K562 (cell line): ENCODE data around the gene GCHFR. TPM values are rescaled to one million over a fixed set of nuclear protein-coding genes. Genes with fewer than 3 reads are reported as not detected.

ENCODE experiments used
- CREM ChIP-seq: IDR thresholded peaks from 2 replicates; pipeline ENCODE4 v1.6.1; 2014; ENCODE audit warnings: antibody characterized with exemption, low read depth
- CTBP1 ChIP-seq: fragments of 450-650 bp; IDR thresholded peaks from 2 replicates; pipeline ENCODE4 v1.6.1; 2016; ENCODE audit warnings: borderline replicate concordance
- EZH2 ChIP-seq: IDR thresholded peaks from 2 replicates; pipeline ENCODE4 v1.6.1; 2012; ENCODE audit warnings: low read depth, mild to moderate bottlenecking, inconsistent platforms, low read length, borderline replicate concordance
- GABPB1 ChIP-seq: sonication (generic); formaldehyde crosslinking; IDR thresholded peaks from 2 replicates; pipeline ENCODE4 v1.8.0; 2022; ENCODE audit warnings: mild to moderate bottlenecking, missing genetic modification reagents
- JUN ChIP-seq, 2 experiments: sonication (generic) in 1 of 2; formaldehyde crosslinking in 1 of 2; IDR thresholded peaks; 2 replicates each; pipeline versions ENCODE4 v1.6.1 to v1.8.0; 2012 to 2022; ENCODE audit warnings: borderline replicate concordance in 2 of 2, mild to moderate bottlenecking in 2 of 2, improper control_type of control experiment in 1 of 2, low read depth in 1 of 2, low read length in 1 of 2, missing genetic modification reagents in 1 of 2
- JUND ChIP-seq, 2 experiments: IDR thresholded peaks; 2 replicates in 1 of 2; 3 replicates in 1 of 2; pipeline ENCODE4 v1.6.1; 2011; ENCODE audit warnings: borderline replicate concordance in 2 of 2, low read depth in 2 of 2, low read length in 2 of 2, improper control_type of control experiment in 1 of 2, missing biosample characterization in 1 of 2, missing genetic modification characterization in 1 of 2, missing genetic modification reagents in 1 of 2
- KDM4B ChIP-seq, 2 experiments: fragments of 450-650 bp in 1 of 2; sonication (generic) in 1 of 2; IDR thresholded peaks; 2 replicates each; pipeline ENCODE4 v1.6.1; 2016 to 2017; ENCODE audit warnings: borderline replicate concordance in 2 of 2, antibody characterized with exemption in 1 of 2, low read depth in 1 of 2, mild to moderate bottlenecking in 1 of 2
- MECOM ChIP-seq: fragments of 250-450 bp; sonication (Bioruptor Pico); IDR thresholded peaks from 2 replicates; pipeline ENCODE4 v1.8.0; 2022; ENCODE audit warnings: inconsistent platforms
- MED1 ChIP-seq: sonication (generic); formaldehyde crosslinking; IDR thresholded peaks from 2 replicates; pipeline ENCODE4 v1.8.1; 2023; ENCODE audit warnings: missing genetic modification reagents, borderline replicate concordance
- MYNN ChIP-seq, 2 experiments: sonication (generic); formaldehyde crosslinking in 1 of 2; IDR thresholded peaks; 2 replicates each; pipeline versions ENCODE4 v1.5.0 to v1.6.1; 2016 to 2020; ENCODE audit warnings: antibody characterized with exemption in 1 of 2, missing genetic modification reagents in 1 of 2
- NCOA1 ChIP-seq: fragments of 450-650 bp; IDR thresholded peaks from 2 replicates; pipeline ENCODE4 v1.6.1; 2016; ENCODE audit warnings: low read depth
- PHB2 ChIP-seq: fragments of 450-650 bp; IDR thresholded peaks from 2 replicates; pipeline ENCODE4 v1.6.1; 2017; ENCODE audit warnings: low read depth
- POU5F1 ChIP-seq: fragments of 150-350 bp; IDR thresholded peaks from 2 replicates; pipeline ENCODE4 v1.6.1; 2014; ENCODE audit warnings: borderline replicate concordance, low read length, low read depth, mild to moderate bottlenecking; ENCODE audit not compliant: partially characterized antibody
- RBFOX2 ChIP-seq: fragments of 200-400 bp; formaldehyde crosslinking; IDR thresholded peaks from 2 replicates; pipeline ENCODE4 v1.6.1; 2017; ENCODE audit warnings: low read depth, mild to moderate bottlenecking, low read length, moderate library complexity
- SMC3 ChIP-seq: conservative IDR thresholded peaks from 2 replicates; pipeline ENCODE4 v1.6.1; 2011; ENCODE audit warnings: low read depth, low read length, improper control_type of control experiment; ENCODE audit not compliant: insufficient read depth
- STAG1 ChIP-seq: sonication (generic); formaldehyde crosslinking; IDR thresholded peaks from 2 replicates; pipeline ENCODE4 v1.5.0; 2020; ENCODE audit warnings: missing genetic modification reagents, borderline replicate concordance
- U2AF2 ChIP-seq: fragments of 200-400 bp; formaldehyde crosslinking; optimal IDR thresholded peaks from 2 replicates; pipeline ENCODE3; 2017; ENCODE audit warnings: low read depth, mild to moderate bottlenecking, low read length
- ZEB2 ChIP-seq: fragments of 450-650 bp; IDR thresholded peaks from 2 replicates; pipeline ENCODE4 v1.6.1; 2016
- ZNF23 ChIP-seq: fragments of 250-450 bp; sonication (Bioruptor Pico); IDR thresholded peaks from 2 replicates; pipeline ENCODE4 v1.4.0; 2020; ENCODE audit warnings: mild to moderate bottlenecking
- ZNF436 ChIP-seq: fragments of 250-450, 450-650 bp; sonication (Bioruptor Pico); formaldehyde crosslinking; IDR thresholded peaks from 2 replicates; pipeline ENCODE4 v1.7.0; 2020; ENCODE audit warnings: mild to moderate bottlenecking
- ZZZ3 ChIP-seq: fragments of 450-650 bp; IDR thresholded peaks from 2 replicates; pipeline ENCODE4 v1.6.1; 2016; ENCODE audit warnings: antibody characterized with exemption, mild to moderate bottlenecking, moderate library complexity
- polyA plus RNA-seq, 8 experiments: library from polyadenylated mRNA; depleted of rRNA in 4 of 8; stranded (reverse) in 5 of 8; unstranded in 3 of 8; fragments of >200 nt; fragmentation: Nextera tagmentation in 2 of 8; fragmentation: Illumina TruSeq in 1 of 8; extraction: Ambion mirVana in 2 of 8; extraction: Trizol in 1 of 8; gene quantifications; 2 replicates each; pipeline versions ENCODE4 v1.2.1 to v1.2.3, GENCODE V29; 2011 to 2014; ENCODE audit warnings: inconsistent platforms in 1 of 8, missing spikeins in 1 of 8
- total RNA-seq, 7 experiments: library from RNA; depleted of rRNA in 6 of 7; stranded (reverse); fragments of >200 nt in 6 of 7; fragmentation: Illumina TruSeq in 2 of 7; extraction: Trizol in 2 of 7; gene quantifications; 2 replicates each; pipeline versions ENCODE4 v1.2.1 to v1.2.3, GENCODE V29; 2011 to 2021; ENCODE audit warnings: low replicate concordance in 1 of 7
- TF ChIP-seq, protein P1 (sequence below): fragments of 450-650 bp; formaldehyde crosslinking; IDR thresholded peaks from 2 replicates; pipeline ENCODE4 v1.4.0; 2020; ENCODE audit warnings: mild to moderate bottlenecking, moderate library complexity
- TF ChIP-seq, protein P2 (sequence below): sonication (generic); formaldehyde crosslinking; IDR thresholded peaks from 2 replicates; pipeline ENCODE4 v1.9.0; 2022; ENCODE audit warnings: mild to moderate bottlenecking, missing genetic modification reagents
- TF ChIP-seq, protein P3 (sequence below): IDR thresholded peaks from 2 replicates; pipeline ENCODE4 v1.6.1; 2011; ENCODE audit warnings: borderline replicate concordance, low read depth, mild to moderate bottlenecking, moderate library complexity, low read length; ENCODE audit not compliant: insufficient read depth, poor library complexity, severe bottlenecking

Gene GCHFR
- total and polyA plus RNA-seq, 9 of the 15 experiments (the other 6 are each of a cell fraction or from before 2014, with no cell fraction given) = 8.7 to 83.5 (median 20.8) TPM

DNA sequence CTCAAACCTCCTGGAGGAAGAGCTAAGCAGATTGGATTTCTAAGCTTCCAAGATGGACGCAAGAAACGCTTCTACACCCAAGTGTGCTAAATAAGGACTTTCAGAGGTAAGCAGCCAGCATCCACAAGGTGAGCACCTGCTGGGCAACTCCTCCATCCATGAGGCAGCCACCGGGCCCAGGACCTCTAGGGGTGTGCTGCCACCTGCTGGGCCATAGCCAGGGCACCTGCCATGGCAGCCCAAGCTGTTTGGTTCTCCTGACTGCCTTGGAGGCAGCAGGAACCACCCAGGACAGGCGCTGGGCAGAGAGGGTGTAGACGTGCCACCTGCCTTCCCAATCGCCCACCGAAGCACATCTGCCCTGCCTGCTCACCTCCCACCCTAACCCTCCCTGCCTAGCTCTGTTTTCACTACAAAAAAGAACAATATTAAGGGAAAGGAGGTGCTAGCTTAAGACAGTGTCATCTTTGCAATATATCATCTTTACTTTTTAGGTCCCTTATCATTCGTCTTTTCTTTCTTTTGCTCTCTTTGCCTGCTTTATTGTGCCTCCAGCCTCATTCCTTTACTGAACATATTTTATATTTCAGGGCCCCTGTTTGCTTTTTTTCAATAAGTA lies 18.9 kb downstream of the GCHFR start (continued):
- peak; percentile 81 for TF ChIP-seq SMC3
- no peak for TF ChIP-seq U2AF2
- TF ChIP-seq MECOM (CRISPR knock-in tag) = no peak
- 0 out of 2 replicates have a peak, but pooled peaks have one; percentile 17 for TF ChIP-seq RBFOX2
- TF ChIP-seq ZEB2 = peak; percentile 29; the same call in 1 of the 2 replicates
- 0 out of 2 replicates have a peak, but pooled peaks have one; percentile 35 for TF ChIP-seq GABPB1 (CRISPR knock-in tag)
- TF ChIP-seq NCOA1 = no peak
- peak; percentile 94 for TF ChIP-seq STAG1 (CRISPR knock-in tag)
- TF ChIP-seq CREM = 0 out of 2 replicates have a peak, but pooled peaks have one; percentile 8
- no peak for TF ChIP-seq POU5F1
- no peak for TF ChIP-seq ZZZ3
- TF ChIP-seq MYNN (IDR thresholded peaks at IDR 0.05) = 0 out of 2 replicates have a peak, but pooled peaks have one; percentile 36
- TF ChIP-seq MYNN (CRISPR knock-in tag; IDR thresholded peaks at IDR 0.05) = no peak
- TF ChIP-seq, protein P1, sequence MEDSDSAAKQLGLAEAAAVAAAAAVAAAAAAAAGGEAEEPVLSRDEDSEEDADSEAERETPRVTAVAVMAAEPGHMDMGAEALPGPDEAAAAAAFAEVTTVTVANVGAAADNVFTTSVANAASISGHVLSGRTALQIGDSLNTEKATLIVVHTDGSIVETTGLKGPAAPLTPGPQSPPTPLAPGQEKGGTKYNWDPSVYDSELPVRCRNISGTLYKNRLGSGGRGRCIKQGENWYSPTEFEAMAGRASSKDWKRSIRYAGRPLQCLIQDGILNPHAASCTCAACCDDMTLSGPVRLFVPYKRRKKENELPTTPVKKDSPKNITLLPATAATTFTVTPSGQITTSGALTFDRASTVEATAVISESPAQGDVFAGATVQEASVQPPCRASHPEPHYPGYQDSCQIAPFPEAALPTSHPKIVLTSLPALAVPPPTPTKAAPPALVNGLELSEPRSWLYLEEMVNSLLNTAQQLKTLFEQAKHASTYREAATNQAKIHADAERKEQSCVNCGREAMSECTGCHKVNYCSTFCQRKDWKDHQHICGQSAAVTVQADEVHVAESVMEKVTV (CRISPR knock-in tag) = peak; percentile 74
- TF ChIP-seq JUND (IDR thresholded peaks at IDR 0.05; ENCODE audit: borderline replicate concordance, low read depth, low read length) = peak; percentile 31; the same call in 1 of the 2 replicates
- no peak; the same call in 2 of the 3 replicates for TF ChIP-seq JUND (tag; IDR thresholded peaks at IDR 0.05; ENCODE audit: borderline replicate concordance, low read depth, low read length)
- TF ChIP-seq MED1 (CRISPR knock-in tag) = no peak
- TF ChIP-seq PHB2 = no peak
- peak in 1 of 2 experiments; percentile 40; a peak in 1 of 4 replicates for TF ChIP-seq KDM4B (IDR thresholded peaks at IDR 0.05; ENCODE audit: borderline replicate concordance in 2 of 2, low read depth in 1 of 2)
- TF ChIP-seq, protein P2, sequence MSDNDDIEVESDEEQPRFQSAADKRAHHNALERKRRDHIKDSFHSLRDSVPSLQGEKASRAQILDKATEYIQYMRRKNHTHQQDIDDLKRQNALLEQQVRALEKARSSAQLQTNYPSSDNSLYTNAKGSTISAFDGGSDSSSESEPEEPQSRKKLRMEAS (CRISPR knock-in tag) = peak; percentile 52; the same call in 1 of the 2 replicates
- TF ChIP-seq ZNF436 (CRISPR knock-in tag) = no peak
- peak; percentile 94 for TF ChIP-seq CTBP1
- TF ChIP-seq, protein P3, sequence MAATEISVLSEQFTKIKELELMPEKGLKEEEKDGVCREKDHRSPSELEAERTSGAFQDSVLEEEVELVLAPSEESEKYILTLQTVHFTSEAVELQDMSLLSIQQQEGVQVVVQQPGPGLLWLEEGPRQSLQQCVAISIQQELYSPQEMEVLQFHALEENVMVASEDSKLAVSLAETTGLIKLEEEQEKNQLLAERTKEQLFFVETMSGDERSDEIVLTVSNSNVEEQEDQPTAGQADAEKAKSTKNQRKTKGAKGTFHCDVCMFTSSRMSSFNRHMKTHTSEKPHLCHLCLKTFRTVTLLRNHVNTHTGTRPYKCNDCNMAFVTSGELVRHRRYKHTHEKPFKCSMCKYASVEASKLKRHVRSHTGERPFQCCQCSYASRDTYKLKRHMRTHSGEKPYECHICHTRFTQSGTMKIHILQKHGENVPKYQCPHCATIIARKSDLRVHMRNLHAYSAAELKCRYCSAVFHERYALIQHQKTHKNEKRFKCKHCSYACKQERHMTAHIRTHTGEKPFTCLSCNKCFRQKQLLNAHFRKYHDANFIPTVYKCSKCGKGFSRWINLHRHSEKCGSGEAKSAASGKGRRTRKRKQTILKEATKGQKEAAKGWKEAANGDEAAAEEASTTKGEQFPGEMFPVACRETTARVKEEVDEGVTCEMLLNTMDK = peak; percentile 85
- 0 out of 2 replicates have a peak, but pooled peaks have one; percentile 14 for TF ChIP-seq JUN (IDR thresholded peaks at IDR 0.05; ENCODE audit: borderline replicate concordance, low read depth, low read length)
- TF ChIP-seq JUN (CRISPR knock-in tag; IDR thresholded peaks at IDR 0.05; ENCODE audit: borderline replicate concordance) = no peak
- no peak for TF ChIP-seq ZNF23 (CRISPR knock-in tag)
- no peak for TF ChIP-seq EZH2
